OCI-LY1 (cell line): ENCODE data around the gene ZNF79.

Experiments
- H2AFZ ChIP-seq: fragments of 200-600 bp; sonication (generic), shearing (Covaris generic); 2 replicates; pipeline ENCODE4 v1.6.0; 2014; ENCODE audit warnings: antibody characterized with exemption, mild to moderate bottlenecking, low read length
- H3F3A ChIP-seq: fragments of 200-600 bp; sonication (generic), shearing (Covaris generic); 2 replicates; pipeline ENCODE4 v1.6.0; 2014; ENCODE audit warnings: mild to moderate bottlenecking, antibody characterized with exemption, low read length, moderate library complexity; ENCODE audit not compliant: insufficient read depth
- H3K27ac ChIP-seq: fragments of 200-600 bp; sonication (generic); 2 replicates; pipeline ENCODE4 v1.5.1; 2014; ENCODE audit warnings: low read length, mixed run types, mild to moderate bottlenecking, low read depth; ENCODE audit not compliant: poor library complexity, severe bottlenecking
- H3K27me3 ChIP-seq: fragments of 200-600 bp; sonication (generic); 2 replicates; pipeline ENCODE4 v1.6.0; 2014; ENCODE audit warnings: antibody characterized with exemption, mild to moderate bottlenecking, low read length, moderate library complexity; ENCODE audit not compliant: insufficient read depth
- H3K36me3 ChIP-seq: fragments of 200-600 bp; sonication (generic); 2 replicates; pipeline ENCODE4 v1.6.1; 2014; ENCODE audit warnings: mild to moderate bottlenecking, antibody characterized with exemption, low read length, moderate library complexity, mixed read lengths; ENCODE audit not compliant: insufficient read depth
- H3K4me1 ChIP-seq: fragments of 200-600 bp; sonication (generic); 2 replicates; pipeline ENCODE4 v1.5.1; 2014; ENCODE audit warnings: mild to moderate bottlenecking, low read length, moderate library complexity; ENCODE audit not compliant: insufficient read depth, severe bottlenecking
- H3K4me2 ChIP-seq: fragments of 200-600 bp; sonication (generic), shearing (Covaris generic); 2 replicates; pipeline ENCODE4 v1.6.1; 2014; ENCODE audit warnings: low read length
- H3K4me3 ChIP-seq: fragments of 200-600 bp; sonication (generic); 2 replicates; pipeline ENCODE4 v1.5.1; 2014; ENCODE audit warnings: low read length, low read depth, mild to moderate bottlenecking, mixed read lengths; ENCODE audit not compliant: poor library complexity, severe bottlenecking
- H3K79me2 ChIP-seq: fragments of 200-600 bp; shearing (Covaris generic); 2 replicates; pipeline ENCODE4 v1.6.1; 2016; ENCODE audit warnings: mixed run types, low read length, mixed read lengths; ENCODE audit not compliant: insufficient read depth
- H3K9ac ChIP-seq: fragments of 200-600 bp; sonication (generic), shearing (Covaris generic); 2 replicates; pipeline ENCODE4 v1.6.1; 2014; ENCODE audit warnings: mild to moderate bottlenecking, low read length, mixed read lengths
- H3K9me2 ChIP-seq: fragments of 200-600 bp; sonication (generic), shearing (Covaris generic); 2 replicates; pipeline ENCODE4 v1.6.1; 2014; ENCODE audit warnings: low read depth, mild to moderate bottlenecking, low read length, mixed read lengths
- H3K9me3 ChIP-seq: fragments of 200-600 bp; shearing (Covaris generic); 2 replicates; pipeline ENCODE4 v1.6.1; 2014; ENCODE audit warnings: low read length, mixed read lengths
- H4K20me1 ChIP-seq: fragments of 200-600 bp; sonication (generic), shearing (Covaris generic); 2 replicates; pipeline ENCODE4 v1.6.0; 2016; ENCODE audit warnings: mild to moderate bottlenecking, low read length; ENCODE audit not compliant: insufficient read depth
- EZH2 ChIP-seq: fragments of 200-600 bp; sonication (generic), shearing (Covaris generic); IDR thresholded peaks from 2 replicates; pipeline ENCODE4 v1.8.0; 2017; ENCODE audit warnings: borderline replicate concordance, mixed run types, mild to moderate bottlenecking, antibody characterized with exemption, low read length, moderate library complexity, mixed read lengths
- TF ChIP-seq, protein P1 (sequence below): fragments of 200-600 bp; sonication (generic), shearing (Covaris generic); IDR thresholded peaks from 2 replicates; pipeline ENCODE4 v1.5.1; 2017; ENCODE audit warnings: mild to moderate bottlenecking, antibody characterized with exemption, low read length, moderate library complexity, mixed read lengths

ZNF79 gene

DNA sequence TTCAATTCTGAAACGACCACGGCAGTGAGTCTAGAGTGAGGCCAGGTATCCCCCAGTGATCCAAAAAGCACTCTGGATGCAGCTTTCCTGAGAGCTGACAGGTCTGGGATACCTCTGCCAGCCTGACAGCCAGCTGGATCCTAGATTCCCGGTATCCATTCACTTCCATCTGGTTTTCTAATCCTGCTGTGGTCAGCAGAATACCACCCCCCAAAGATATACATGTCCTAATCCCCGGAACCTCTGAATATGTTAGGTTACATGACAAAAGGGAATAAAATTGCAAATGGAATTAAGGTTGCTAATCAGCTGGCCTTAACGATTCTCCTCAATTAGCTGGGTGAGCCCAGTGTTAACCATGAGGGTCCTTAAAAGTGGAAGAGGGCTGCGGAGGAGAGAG is 1.4 kb upstream of the ZNF79 start:
- H3K9me3 ChIP-seq = no peaks in the 10 kb centered on the region
- H2AFZ ChIP-seq = no peak overlapping the region
- H3K27me3 ChIP-seq = no peaks in the 10 kb centered on the region
- H3K4me1 ChIP-seq = peaks cover 24% of the 10 kb centered on the region
- no peaks in the 10 kb centered on the region for H3F3A ChIP-seq
- peak overlapping the region; percentile 88 for H3K4me3 ChIP-seq
- H3K9ac ChIP-seq = peak overlapping the region; percentile 88; the same call in 1 of the 2 replicates
- TF ChIP-seq, protein P1, sequence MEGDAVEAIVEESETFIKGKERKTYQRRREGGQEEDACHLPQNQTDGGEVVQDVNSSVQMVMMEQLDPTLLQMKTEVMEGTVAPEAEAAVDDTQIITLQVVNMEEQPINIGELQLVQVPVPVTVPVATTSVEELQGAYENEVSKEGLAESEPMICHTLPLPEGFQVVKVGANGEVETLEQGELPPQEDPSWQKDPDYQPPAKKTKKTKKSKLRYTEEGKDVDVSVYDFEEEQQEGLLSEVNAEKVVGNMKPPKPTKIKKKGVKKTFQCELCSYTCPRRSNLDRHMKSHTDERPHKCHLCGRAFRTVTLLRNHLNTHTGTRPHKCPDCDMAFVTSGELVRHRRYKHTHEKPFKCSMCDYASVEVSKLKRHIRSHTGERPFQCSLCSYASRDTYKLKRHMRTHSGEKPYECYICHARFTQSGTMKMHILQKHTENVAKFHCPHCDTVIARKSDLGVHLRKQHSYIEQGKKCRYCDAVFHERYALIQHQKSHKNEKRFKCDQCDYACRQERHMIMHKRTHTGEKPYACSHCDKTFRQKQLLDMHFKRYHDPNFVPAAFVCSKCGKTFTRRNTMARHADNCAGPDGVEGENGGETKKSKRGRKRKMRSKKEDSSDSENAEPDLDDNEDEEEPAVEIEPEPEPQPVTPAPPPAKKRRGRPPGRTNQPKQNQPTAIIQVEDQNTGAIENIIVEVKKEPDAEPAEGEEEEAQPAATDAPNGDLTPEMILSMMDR = no peak
- no peak for TF ChIP-seq EZH2
- H3K79me2 ChIP-seq = peaks cover 8% of the 10 kb centered on the region
- no peaks in the 10 kb centered on the region for H3K36me3 ChIP-seq
- H3K9me2 ChIP-seq = no peaks in the 10 kb centered on the region
- no peaks in the 10 kb centered on the region for H4K20me1 ChIP-seq
- H3K4me2 ChIP-seq = peak overlapping the region; percentile 76
- no peak overlapping the region for H3K27ac ChIP-seq

DNA sequence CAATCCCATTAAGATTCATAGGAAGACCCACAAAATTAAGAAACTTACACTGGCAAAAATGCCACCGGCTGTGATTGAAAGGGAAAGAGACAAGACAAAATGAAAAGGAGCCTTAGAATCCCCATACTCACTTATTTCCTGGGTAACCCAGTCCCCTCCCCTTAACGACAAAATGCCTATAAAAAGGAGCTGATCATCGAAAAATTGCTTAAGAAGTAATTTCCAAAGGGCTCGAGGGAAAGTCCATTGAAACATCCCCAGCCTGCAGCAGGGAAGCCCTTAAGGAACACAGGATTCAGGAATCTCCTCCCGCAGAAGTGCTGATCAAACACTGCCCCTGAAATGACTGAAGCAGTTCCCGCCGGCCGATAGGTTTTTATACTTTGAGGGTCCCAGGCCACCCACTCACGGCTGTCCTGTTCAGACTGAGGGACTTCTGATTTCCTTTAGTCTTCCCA is 677 bp upstream of the ZNF79 start:
- peaks cover 8% of the 10 kb centered on the region for H3K79me2 ChIP-seq

DNA sequence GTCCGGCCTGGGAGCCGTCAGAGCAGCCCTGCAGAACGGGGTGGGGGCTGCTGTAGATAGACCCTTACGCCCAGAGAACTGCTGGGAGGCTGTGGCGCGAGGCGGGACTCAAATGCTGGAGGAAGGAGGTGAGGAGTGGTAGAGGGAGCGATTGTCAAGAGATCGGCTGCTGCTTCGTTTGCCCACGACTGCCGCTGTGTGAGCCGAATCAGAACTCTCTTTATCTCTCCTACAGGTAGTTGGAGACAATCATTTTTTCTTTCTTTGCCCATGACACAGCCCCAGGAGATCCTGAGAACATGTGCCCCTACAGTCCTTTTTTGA is 456 bp downstream of the ZNF79 start:
- H3K27ac ChIP-seq = peak overlapping the region; percentile 37
- H3K36me3 ChIP-seq = peaks cover 14% of the 10 kb centered on the region
- H3K79me2 ChIP-seq = peaks cover 8% of the 10 kb centered on the region
- no peaks in the 10 kb centered on the region for H3K9me3 ChIP-seq
- H3K4me1 ChIP-seq = peaks cover 24% of the 10 kb centered on the region
- no peaks in the 10 kb centered on the region for H3K27me3 ChIP-seq
- no peak for TF ChIP-seq EZH2
- TF ChIP-seq, protein P1 = peak; percentile 12; the same call in 1 of the 2 replicates
- H3K9ac ChIP-seq = peak overlapping the region; percentile 88
- no peak overlapping the region for H2AFZ ChIP-seq
- peak overlapping the region; percentile 88 for H3K4me3 ChIP-seq
- H4K20me1 ChIP-seq = no peaks in the 10 kb centered on the region
- H3K4me2 ChIP-seq = peak overlapping the region; percentile 76
- H3K9me2 ChIP-seq = no peaks in the 10 kb centered on the region
- H3F3A ChIP-seq = no peaks in the 10 kb centered on the region

More for the DNA sequence above, 677 bp upstream of the ZNF79 start:
- peak overlapping the region; percentile 18 for H3K27ac ChIP-seq
- peaks cover 3% of the 10 kb centered on the region; the same call in 1 of the 2 replicates for H3K36me3 ChIP-seq
- H3K4me1 ChIP-seq = peaks cover 24% of the 10 kb centered on the region
- H3K27me3 ChIP-seq = no peaks in the 10 kb centered on the region
- no peaks in the 10 kb centered on the region for H3K9me3 ChIP-seq
- TF ChIP-seq, protein P1 = no peak
- TF ChIP-seq EZH2 = no peak
- peak overlapping the region; percentile 88 for H3K9ac ChIP-seq
- 0 out of 2 replicates have a peak overlapping the region, but pooled peaks have one; percentile 20 for H2AFZ ChIP-seq
- H3K9me2 ChIP-seq = no peaks in the 10 kb centered on the region
- H3F3A ChIP-seq = no peaks in the 10 kb centered on the region
- peak overlapping the region; percentile 76 for H3K4me2 ChIP-seq
- H4K20me1 ChIP-seq = no peaks in the 10 kb centered on the region
- H3K4me3 ChIP-seq = peak overlapping the region; percentile 88
